ENCODE results near the gene ZNF19. TPM values are rescaled to one million over a fixed set of nuclear protein-coding genes. Genes with fewer than 3 reads are reported as not detected.

The ZNF19 gene
- total and polyA plus RNA-seq, 2 experiments from 2014 or later: 4.5 to 7.0 TPM

GRCh38 chr16:71448274-71448866, 40.8 kb downstream of the ZNF19 start:
- Histone ChIP-seq H3K27me3 (no peaks in the 10 kb centered on the region), H3K4me1 (ENCODE audit: low read depth) (no peaks in the 10 kb centered on the region), H3K36me3 (peaks cover 28% of the 10 kb centered on the region), H3K9me3 (ENCODE audit: low read depth) (peaks cover 8% of the 10 kb centered on the region), H3K4me3 (no peak overlapping the region), H3K27ac (no peak overlapping the region)
- no peak for DNase-seq (ENCODE audit: low read depth in 1 of 2, low spot score in 1 of 2)
- no peak for TF ChIP-seq CTCF (IDR thresholded peaks at IDR 0.05; ENCODE audit: low read depth, low read length)

- no peaks in the 10 kb centered on the region for H3K27me3 ChIP-seq
- H3K9me3 ChIP-seq (ENCODE audit: low read depth): no peaks in the 10 kb centered on the region
- no peak overlapping the region for H3K27ac ChIP-seq
- H3K4me3 ChIP-seq: no peak overlapping the region
- no peak for DNase-seq (ENCODE audit: low read depth in 1 of 2, low spot score in 1 of 2)
- H3K4me1 ChIP-seq (ENCODE audit: low read depth): no peaks in the 10 kb centered on the region
- no peak for TF ChIP-seq CTCF (IDR thresholded peaks at IDR 0.05; ENCODE audit: low read depth, low read length)
- H3K36me3 ChIP-seq: peaks cover 4% of the 10 kb centered on the region
Measured at GRCh38 chr16:71443714-71444113, 45.4 kb downstream of the ZNF19 start.

GRCh38 chr16:71442051-71442440, 47.1 kb downstream of the ZNF19 start, which contains the start of gene TLE7:
TSS of gene TLE7 (minus strand) at chr16:71442054. CDS start at chr16:71433324, 8,730 bp downstream.
- Histone ChIP-seq H3K4me1 (ENCODE audit: low read depth) (no peaks in the 10 kb centered on the region), H3K9me3 (ENCODE audit: low read depth) (no peaks in the 10 kb centered on the region), H3K4me3 (no peak within 1 kb of the TSS), H3K27ac (no peak within 1 kb of the TSS), H3K36me3 (no peaks in the 10 kb centered on the region), H3K27me3 (no peaks in the 10 kb centered on the region)
- no peak for DNase-seq (ENCODE audit: low read depth in 1 of 2, low spot score in 1 of 2)
- TF ChIP-seq CTCF (IDR thresholded peaks at IDR 0.05; ENCODE audit: low read depth, low read length): no peak

- Histone ChIP-seq H3K36me3 (no peaks in the 10 kb centered on the region), H3K27me3 (no peaks in the 10 kb centered on the region), H3K4me3 (no peak overlapping the region), H3K27ac (no peak overlapping the region), H3K4me1 (ENCODE audit: low read depth) (no peaks in the 10 kb centered on the region), H3K9me3 (ENCODE audit: low read depth) (no peaks in the 10 kb centered on the region)
- peak; percentile 50 for TF ChIP-seq CTCF (IDR thresholded peaks at IDR 0.05; ENCODE audit: low read depth, low read length)
- peak in 1 of 2 donors; percentile 30 for DNase-seq (ENCODE audit: low read depth in 1 of 2, low spot score in 1 of 2)
Measured at GRCh38 chr16:71441348-71442050, 47.6 kb downstream of the ZNF19 start.

GRCh38 chr16:71440669-71441347, 48.3 kb downstream of the ZNF19 start:
- Histone ChIP-seq H3K9me3 (ENCODE audit: low read depth) (no peaks in the 10 kb centered on the region), H3K27ac (no peak overlapping the region), H3K36me3 (no peaks in the 10 kb centered on the region), H3K4me1 (ENCODE audit: low read depth) (no peaks in the 10 kb centered on the region), H3K27me3 (no peaks in the 10 kb centered on the region), H3K4me3 (no peak overlapping the region)
- peak; percentile 36 for TF ChIP-seq CTCF (IDR thresholded peaks at IDR 0.05; ENCODE audit: low read depth, low read length)
- DNase-seq (ENCODE audit: low read depth in 1 of 2, low spot score in 1 of 2): peak in 1 of 2 donors; percentile 20

Measured in cardiac muscle cell (in vitro differentiated cells and primary cell).